ENCODE measurements around the gene GLI3. TPM values are rescaled to one million over a fixed set of nuclear protein-coding genes. Genes with fewer than 3 reads are reported as not detected.

Gene GLI3
- polyA plus RNA-seq, 1 of the 3 experiments (the other 2 are of a cell fraction) = 0.08 TPM

GRCh38 chr7:42212541-42213090 lies 24.4 kb downstream of the GLI3 start:
- no peak for TF ChIP-seq MXI1 (IDR thresholded peaks at IDR 0.05; ENCODE audit: low read depth, low read length)
- no peak for TF ChIP-seq RXRA (IDR thresholded peaks at IDR 0.05; ENCODE audit: borderline replicate concordance, low read depth)
- TF ChIP-seq FOSL2 (IDR thresholded peaks at IDR 0.05; ENCODE audit: borderline replicate concordance, low read depth) = no peak
- no peak for TF ChIP-seq CTCF (IDR thresholded peaks at IDR 0.05)
- no peak for TF ChIP-seq IRF3 (IDR thresholded peaks at IDR 0.05; ENCODE audit: low read depth, low read length)
- TF ChIP-seq USF2 (IDR thresholded peaks at IDR 0.05; ENCODE audit: borderline replicate concordance, low read depth, low read length) = no peak
- TF ChIP-seq JUND (IDR thresholded peaks at IDR 0.05) = no peak
- no peak for TF ChIP-seq EZH2phosphoT487 (IDR thresholded peaks at IDR 0.05; ENCODE audit: borderline replicate concordance, low read depth)
- no peak for TF ChIP-seq CHD2 (IDR thresholded peaks at IDR 0.05; ENCODE audit: low read length, partially characterized antibody)
- TF ChIP-seq TAF1 (IDR thresholded peaks at IDR 0.05; ENCODE audit: borderline replicate concordance, low read depth, low read length) = no peak
- TF ChIP-seq GATA2 (CRISPR knock-in tag; IDR thresholded peaks at IDR 0.05) = no peak
- no peak for TF ChIP-seq EP300 (IDR thresholded peaks at IDR 0.05; ENCODE audit: borderline replicate concordance in 1 of 2, low read depth in 1 of 2, low read length in 1 of 2)
- no peak for TF ChIP-seq POLR2AphosphoS5 (IDR thresholded peaks at IDR 0.05; ENCODE audit: low read depth, low read length)
- no peak for TF ChIP-seq TCF12 (IDR thresholded peaks at IDR 0.05)
- no peak for TF ChIP-seq YY1 (IDR thresholded peaks at IDR 0.05; ENCODE audit: low read depth)
- TF ChIP-seq FOXJ3 (CRISPR knock-in tag; IDR thresholded peaks at IDR 0.05) = no peak
- no peak for TF ChIP-seq TEAD4 (IDR thresholded peaks at IDR 0.05; ENCODE audit: borderline replicate concordance, insufficient read depth)
- Histone ChIP-seq H3K9ac (no peak overlapping the region), H4K20me1 (ENCODE audit: insufficient read depth) (no peaks in the 10 kb centered on the region), H3K27ac (ENCODE audit: low read depth in 2 of 2, low read length in 1 of 2) (no peak overlapping the region), H3F3A (replicated peaks; ENCODE audit: insufficient read depth) (no peaks in the 10 kb centered on the region), H3K4me3 (ENCODE audit: low read depth in 2 of 2, low read length in 1 of 2) (no peak overlapping the region), H3K4me2 (no peak overlapping the region), H3K9me2 (0 out of 2 replicates have a peak, but pooled peaks cover 2% of the 10 kb centered on the region), H3K4me1 (ENCODE audit: control insufficient read depth in 1 of 2, insufficient read depth in 2 of 2, low read depth in 1 of 2, low read length in 1 of 2) (no peaks in the 10 kb centered on the region; a peak in 1 of 4 replicates), H2AFZ (ENCODE audit: low read depth) (no peak overlapping the region), H3K27me3 (ENCODE audit: insufficient read depth) (peaks cover 56% of the 10 kb centered on the region), H3K9me3 (no peaks in the 10 kb centered on the region), H3K36me3 (replicated peaks in 1 of 2; ENCODE audit: control insufficient read depth in 1 of 2, insufficient read depth in 2 of 2, low read length in 1 of 2) (no peaks in the 10 kb centered on the region), H3K79me2 (ENCODE audit: insufficient read depth) (no peaks in the 10 kb centered on the region)
- ChIA-PET POLR2A (no interaction called here), CTCF (interaction anchor here (0.8 to 1.2 kb wide), 3 partner anchors 27 to 272 kb away, joined by 3 read pairs; no protein-coding TSS in a partner anchor)
- WGBS (ENCODE audit: low lambda C conversion rate) = 5% methylated on average over 8 of the region's 8 CpGs
- DNase-seq = no peak

All from SK-N-SH (cell line).